GM12873 (cell line): ENCODE measurements around the gene NVL.

ENCODE experiments used
- CTCF ChIP-seq: IDR thresholded peaks from 2 replicates; pipeline ENCODE4 v1.5.1; 2012; ENCODE audit warnings: low read depth, mild to moderate bottlenecking, moderate library complexity, low read length, control low read depth; ENCODE audit not compliant: insufficient read depth; ENCODE audit errors: missing control alignments

Gene NVL

GRCh38 chr1:224328644-224329043, 1.3 kb downstream of the NVL start:
- TF ChIP-seq CTCF, result no peak

DNA sequence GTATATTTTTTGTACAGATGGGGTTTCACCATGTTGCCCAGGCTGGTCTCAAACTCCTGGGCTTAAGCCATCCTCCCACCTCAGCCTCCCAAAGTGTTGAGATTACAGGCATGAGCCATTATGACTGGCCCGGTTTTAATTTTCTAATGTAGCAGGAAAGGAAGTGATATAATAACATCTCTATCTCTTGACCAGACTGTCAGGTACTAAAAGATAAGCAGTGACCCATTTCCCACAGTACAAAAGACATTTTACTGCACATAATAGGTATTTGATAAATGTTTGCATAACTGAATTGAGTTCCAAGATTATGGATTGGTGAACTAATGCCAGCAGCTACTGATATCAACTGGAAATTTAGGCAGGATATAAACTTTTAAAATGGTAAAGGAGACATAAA, 4.0 kb downstream of the NVL start:
- TF ChIP-seq CTCF, result no peak

DNA sequence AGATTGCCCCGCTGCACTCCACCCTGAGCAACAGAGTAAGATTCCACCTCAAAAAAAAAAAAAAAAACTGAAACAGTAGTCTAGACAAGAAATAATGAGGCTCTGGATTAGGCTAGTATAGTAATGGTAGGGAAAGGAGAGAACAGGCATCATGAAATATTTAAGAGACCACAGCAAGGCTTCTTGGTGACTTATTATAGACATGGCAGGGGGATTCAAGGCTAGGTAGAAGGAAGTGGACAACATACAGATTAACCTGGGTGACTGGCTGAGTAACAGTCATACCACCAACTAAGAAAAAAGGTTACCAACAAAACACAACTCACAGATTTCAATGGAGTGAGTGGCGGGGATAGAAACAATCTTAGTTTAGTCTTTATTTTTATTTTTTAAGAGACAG, 8.3 kb downstream of the NVL start:
- no peak for TF ChIP-seq CTCF

GRCh38 chr1:224317383-224318045, 12.5 kb downstream of the NVL start:
- no peak for TF ChIP-seq CTCF

DNA sequence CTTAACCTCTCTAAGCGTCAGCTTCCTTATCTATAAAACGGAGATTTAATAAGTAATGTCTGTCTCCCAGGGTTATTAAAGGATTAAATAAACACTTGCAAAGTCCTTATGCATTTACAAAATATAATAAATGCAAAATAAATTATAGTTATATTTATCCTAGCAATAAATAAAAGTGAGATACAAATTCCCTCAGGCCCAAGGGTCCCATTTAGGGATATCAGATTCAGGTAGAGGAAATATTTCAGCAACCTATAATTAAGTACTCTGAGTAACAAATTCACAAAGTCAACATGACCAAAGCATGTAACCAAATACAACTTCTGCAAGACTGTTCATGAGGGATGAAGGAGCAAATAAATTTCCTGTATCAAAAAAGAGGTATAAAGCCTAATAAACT, 17.9 kb downstream of the NVL start:
- no peak for TF ChIP-seq CTCF

GRCh38 chr1:224308064-224308463, 21.9 kb downstream of the NVL start:
- no peak for TF ChIP-seq CTCF

DNA sequence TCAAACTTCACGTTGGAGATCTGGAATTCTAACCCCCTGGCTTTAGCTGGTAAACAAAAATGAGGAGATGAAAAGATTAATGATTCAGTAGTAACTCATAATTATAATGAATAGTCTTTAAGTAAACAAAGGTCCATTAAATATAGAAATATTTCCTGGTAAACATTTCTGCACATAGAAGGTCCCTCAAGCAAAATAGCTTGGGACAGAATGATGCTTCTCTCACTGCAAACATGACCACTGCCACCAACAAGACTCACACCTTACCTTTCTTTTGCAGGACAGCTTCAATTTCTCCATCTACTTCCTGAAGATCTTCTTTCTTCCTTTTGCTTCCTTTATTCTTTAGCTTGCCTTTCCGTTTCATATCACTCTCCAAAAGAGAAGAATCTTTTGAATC, 25.2 kb downstream of the NVL start:
- TF ChIP-seq CTCF, result no peak
